ENCODE measurements around the gene OPALIN. TPM values are rescaled to one million over a fixed set of nuclear protein-coding genes. Genes with fewer than 3 reads are reported as not detected.

Gene OPALIN
- total RNA-seq, 1 donor from 2014 or later: not detected

DNA sequence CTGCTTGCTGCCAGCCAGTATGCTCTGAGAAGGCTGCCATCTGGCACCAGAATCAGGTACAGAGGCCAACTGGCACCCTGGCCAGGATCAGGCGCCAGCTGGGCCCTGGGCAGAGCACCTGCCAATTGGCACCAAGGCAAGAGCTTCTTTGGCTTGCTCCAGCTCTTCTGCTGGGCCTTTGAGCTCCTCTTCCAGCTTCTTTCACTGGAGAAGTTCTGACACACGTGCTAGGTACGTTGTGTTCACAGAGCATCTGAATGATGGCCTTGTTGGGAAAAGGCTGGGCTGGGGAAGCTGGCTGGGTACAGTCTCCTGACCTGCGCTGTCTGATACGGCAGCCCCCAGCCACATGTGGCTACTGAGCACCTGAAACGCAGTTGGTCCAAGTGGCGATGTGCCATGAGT lies 31.7 kb upstream of the OPALIN start:
- H3K27ac ChIP-seq (ENCODE audit: low read depth, low read length): no peak overlapping the region
- peaks cover 3 to 20% (median 16%) of the 10 kb centered on the region in 3 donors for H3K27me3 ChIP-seq (ENCODE audit: control insufficient read depth in 3 of 3, insufficient read depth in 3 of 3, low read length in 3 of 3)
- H3K4me1 ChIP-seq (ENCODE audit: control insufficient read depth in 3 of 3, insufficient read depth in 3 of 3, low read length in 3 of 3): peaks cover 18 to 22% (median 19%) of the 10 kb centered on the region in 3 donors

DNA sequence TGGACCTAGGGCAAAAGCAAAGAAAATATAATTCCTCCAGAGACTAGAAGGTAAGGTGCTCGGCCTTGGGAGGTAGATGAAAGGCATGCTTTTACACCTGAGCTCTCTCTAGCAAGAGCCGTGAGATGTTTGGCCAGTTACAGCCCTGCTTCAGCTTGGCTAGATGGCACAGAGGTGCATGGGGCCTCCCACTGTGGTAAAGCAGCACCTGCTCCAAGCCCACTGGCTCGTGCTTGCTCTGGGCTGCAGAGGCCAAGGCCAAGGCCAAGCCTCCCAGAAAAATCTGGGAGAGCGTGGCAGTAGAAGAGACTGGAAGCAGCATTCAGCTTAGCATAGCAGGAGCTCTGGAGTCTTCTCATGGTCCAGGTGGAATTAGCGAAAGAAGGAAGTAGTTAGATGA lies 31.0 kb upstream of the OPALIN start:
- no peak overlapping the region for H3K4me3 ChIP-seq (ENCODE audit: low read length in 3 of 3)
- H3K9ac ChIP-seq (ENCODE audit: low read depth in 1 of 3, low read length in 3 of 3): no peak overlapping the region
- H3K36me3 ChIP-seq (ENCODE audit: control insufficient read depth in 3 of 3, insufficient read depth in 3 of 3, low read length in 3 of 3): no peaks in the 10 kb centered on the region
- no peak overlapping the region for H3K27ac ChIP-seq (ENCODE audit: low read depth, low read length)
- peaks cover 3 to 22% (median 19%) of the 10 kb centered on the region in 3 donors for H3K27me3 ChIP-seq (ENCODE audit: control insufficient read depth in 3 of 3, insufficient read depth in 3 of 3, low read length in 3 of 3)
- no peaks in the 10 kb centered on the region for H3K9me3 ChIP-seq (ENCODE audit: control insufficient read depth in 3 of 3, low read length in 3 of 3)
- peaks cover 18 to 22% (median 19%) of the 10 kb centered on the region in 3 donors for H3K4me1 ChIP-seq (ENCODE audit: control insufficient read depth in 3 of 3, insufficient read depth in 3 of 3, low read length in 3 of 3)

More for the DNA sequence above, 31.7 kb upstream of the OPALIN start:
- Histone ChIP-seq H3K36me3 (ENCODE audit: control insufficient read depth in 3 of 3, insufficient read depth in 3 of 3, low read length in 3 of 3) (no peaks in the 10 kb centered on the region), H3K9ac (ENCODE audit: low read depth in 1 of 3, low read length in 3 of 3) (no peak overlapping the region), H3K4me3 (ENCODE audit: low read length in 3 of 3) (no peak overlapping the region), H3K9me3 (ENCODE audit: control insufficient read depth in 3 of 3, low read length in 3 of 3) (no peaks in the 10 kb centered on the region)

DNA sequence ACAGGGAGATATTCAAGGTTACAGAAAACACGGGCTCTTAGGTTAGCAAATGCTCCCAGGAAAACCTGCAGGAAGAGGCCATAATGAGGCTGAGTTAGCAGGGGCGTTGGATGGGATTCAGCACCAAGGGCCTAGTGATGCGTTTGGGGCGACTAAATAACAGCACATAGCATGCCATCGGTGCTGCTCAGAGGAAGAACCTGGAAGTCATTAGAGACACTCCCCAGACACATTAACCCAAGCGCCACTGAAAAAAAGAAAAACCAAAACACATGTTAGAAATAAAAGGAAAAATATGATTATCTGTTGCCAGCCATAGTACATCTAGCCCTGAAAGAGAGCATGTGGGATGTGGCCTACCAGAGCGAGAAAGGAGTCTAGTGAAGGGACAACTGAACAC lies 28.8 kb upstream of the OPALIN start:
- Histone ChIP-seq H3K9me3 (ENCODE audit: control insufficient read depth in 3 of 3, low read length in 3 of 3) (no peaks in the 10 kb centered on the region), H3K36me3 (ENCODE audit: control insufficient read depth in 3 of 3, insufficient read depth in 3 of 3, low read length in 3 of 3) (no peaks in the 10 kb centered on the region), H3K27ac (ENCODE audit: low read depth, low read length) (no peak overlapping the region), H3K27me3 (ENCODE audit: control insufficient read depth in 3 of 3, insufficient read depth in 3 of 3, low read length in 3 of 3) (peaks cover 7 to 20% (median 19%) of the 10 kb centered on the region in 3 donors), H3K9ac (ENCODE audit: low read depth in 1 of 3, low read length in 3 of 3) (no peak overlapping the region), H3K4me3 (ENCODE audit: low read length in 3 of 3) (no peak overlapping the region), H3K4me1 (ENCODE audit: control insufficient read depth in 3 of 3, insufficient read depth in 3 of 3, low read length in 3 of 3) (peaks cover 18 to 22% (median 19%) of the 10 kb centered on the region in 3 donors)

GRCh38 chr10:96387161-96387560 lies 28.4 kb upstream of the OPALIN start:
- peaks cover 18 to 22% (median 19%) of the 10 kb centered on the region in 3 donors for H3K4me1 ChIP-seq (ENCODE audit: control insufficient read depth in 3 of 3, insufficient read depth in 3 of 3, low read length in 3 of 3)

DNA sequence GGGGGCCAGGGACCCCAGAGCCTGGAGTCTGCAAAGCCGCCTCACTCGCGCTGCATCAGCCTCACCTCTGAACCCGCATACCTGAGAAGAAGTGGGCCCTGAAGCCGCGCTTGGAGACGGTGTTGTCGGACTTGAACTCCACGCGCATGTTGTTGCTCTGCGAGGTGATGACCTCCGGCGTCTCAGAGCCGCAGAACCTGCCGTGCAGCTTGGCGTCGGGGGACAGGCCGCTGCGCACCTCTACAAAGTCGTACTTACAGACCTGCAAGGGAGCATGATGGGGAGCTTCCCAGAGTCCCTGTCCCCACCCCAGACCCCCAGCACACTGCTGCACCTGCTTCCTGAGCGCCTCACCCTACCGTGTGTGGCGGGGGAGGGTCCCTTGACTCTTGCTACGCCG lies 25.7 kb upstream of the OPALIN start:
- Histone ChIP-seq H3K36me3 (ENCODE audit: control insufficient read depth in 3 of 3, insufficient read depth in 3 of 3, low read length in 3 of 3) (no peaks in the 10 kb centered on the region), H3K4me1 (ENCODE audit: control insufficient read depth in 3 of 3, insufficient read depth in 3 of 3, low read length in 3 of 3) (peaks cover 1 to 4% (median 4%) of the 10 kb centered on the region in 3 donors), H3K27ac (ENCODE audit: low read depth, low read length) (no peak overlapping the region), H3K4me3 (ENCODE audit: low read length in 3 of 3) (no peak overlapping the region), H3K27me3 (ENCODE audit: control insufficient read depth in 3 of 3, insufficient read depth in 3 of 3, low read length in 3 of 3) (peaks cover 7 to 20% (median 19%) of the 10 kb centered on the region in 3 donors), H3K9me3 (ENCODE audit: control insufficient read depth in 3 of 3, low read length in 3 of 3) (no peaks in the 10 kb centered on the region), H3K9ac (ENCODE audit: low read depth in 1 of 3, low read length in 3 of 3) (no peak overlapping the region)

More at GRCh38 chr10:96387161-96387560, 28.4 kb upstream of the OPALIN start:
- H3K4me3 ChIP-seq (ENCODE audit: low read length in 3 of 3): no peak overlapping the region
- H3K36me3 ChIP-seq (ENCODE audit: control insufficient read depth in 3 of 3, insufficient read depth in 3 of 3, low read length in 3 of 3): no peaks in the 10 kb centered on the region
- H3K9ac ChIP-seq (ENCODE audit: low read depth in 1 of 3, low read length in 3 of 3): no peak overlapping the region
- no peaks in the 10 kb centered on the region for H3K9me3 ChIP-seq (ENCODE audit: control insufficient read depth in 3 of 3, low read length in 3 of 3)
- H3K27me3 ChIP-seq (ENCODE audit: control insufficient read depth in 3 of 3, insufficient read depth in 3 of 3, low read length in 3 of 3): peaks cover 7 to 20% (median 19%) of the 10 kb centered on the region in 3 donors
- no peak overlapping the region for H3K27ac ChIP-seq (ENCODE audit: low read depth, low read length)

GRCh38 chr10:96380821-96381220 lies 22.0 kb upstream of the OPALIN start:
- no peak overlapping the region for H3K4me3 ChIP-seq (ENCODE audit: low read length in 3 of 3)
- no peaks in the 10 kb centered on the region for H3K9me3 ChIP-seq (ENCODE audit: control insufficient read depth in 3 of 3, low read length in 3 of 3)
- H3K36me3 ChIP-seq (ENCODE audit: control insufficient read depth in 3 of 3, insufficient read depth in 3 of 3, low read length in 3 of 3): no peaks in the 10 kb centered on the region
- peaks cover 4 to 22% (median 19%) of the 10 kb centered on the region in 3 donors for H3K27me3 ChIP-seq (ENCODE audit: control insufficient read depth in 3 of 3, insufficient read depth in 3 of 3, low read length in 3 of 3)
- no peak overlapping the region for H3K9ac ChIP-seq (ENCODE audit: low read depth in 1 of 3, low read length in 3 of 3)
- no peak overlapping the region for H3K27ac ChIP-seq (ENCODE audit: low read depth, low read length)
- H3K4me1 ChIP-seq (ENCODE audit: control insufficient read depth in 3 of 3, insufficient read depth in 3 of 3, low read length in 3 of 3): peaks cover 0 to 3% (median 2%) of the 10 kb centered on the region in 3 donors

- Histone ChIP-seq H3K27me3 (ENCODE audit: control insufficient read depth in 3 of 3, insufficient read depth in 3 of 3, low read length in 3 of 3) (peaks cover 4 to 13% (median 9%) of the 10 kb centered on the region in 3 donors), H3K27ac (ENCODE audit: low read depth, low read length) (no peak overlapping the region), H3K36me3 (ENCODE audit: control insufficient read depth in 3 of 3, insufficient read depth in 3 of 3, low read length in 3 of 3) (no peaks in the 10 kb centered on the region), H3K4me1 (ENCODE audit: control insufficient read depth in 3 of 3, insufficient read depth in 3 of 3, low read length in 3 of 3) (peaks cover 6 to 10% (median 8%) of the 10 kb centered on the region in 3 donors), H3K9ac (ENCODE audit: low read depth in 1 of 3, low read length in 3 of 3) (no peak overlapping the region), H3K9me3 (ENCODE audit: control insufficient read depth in 3 of 3, low read length in 3 of 3) (no peaks in the 10 kb centered on the region), H3K4me3 (ENCODE audit: low read length in 3 of 3) (no peak overlapping the region)
Observed at GRCh38 chr10:96379758-96380157, 21.0 kb upstream of the OPALIN start.

DNA sequence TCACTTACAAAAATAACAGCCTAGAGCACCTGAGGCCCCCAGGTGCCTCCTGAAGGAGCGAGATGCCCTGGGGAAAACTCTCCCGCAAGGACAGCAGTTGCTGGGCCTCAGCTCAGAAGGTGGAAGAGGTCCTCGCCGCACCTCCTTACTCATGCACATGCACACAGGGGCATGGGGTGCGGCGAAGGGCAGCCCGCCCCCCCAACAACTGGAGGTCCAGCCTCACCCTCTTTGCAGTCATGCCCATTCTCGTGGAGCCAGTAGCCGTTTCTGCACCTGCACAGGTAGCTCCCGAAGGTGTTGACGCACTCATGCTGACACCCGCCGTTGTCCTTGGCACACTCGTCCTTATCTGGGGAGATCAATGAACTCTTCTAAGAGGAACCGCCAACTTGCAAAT lies 19.9 kb upstream of the OPALIN start:
- Histone ChIP-seq H3K9me3 (ENCODE audit: control insufficient read depth in 3 of 3, low read length in 3 of 3) (no peaks in the 10 kb centered on the region), H3K4me3 (ENCODE audit: low read length in 3 of 3) (no peak overlapping the region), H3K27ac (ENCODE audit: low read depth, low read length) (no peak overlapping the region), H3K4me1 (ENCODE audit: control insufficient read depth in 3 of 3, insufficient read depth in 3 of 3, low read length in 3 of 3) (peaks cover 8 to 11% (median 9%) of the 10 kb centered on the region in 3 donors), H3K9ac (ENCODE audit: low read depth in 1 of 3, low read length in 3 of 3) (no peak overlapping the region), H3K36me3 (ENCODE audit: control insufficient read depth in 3 of 3, insufficient read depth in 3 of 3, low read length in 3 of 3) (no peaks in the 10 kb centered on the region), H3K27me3 (ENCODE audit: control insufficient read depth in 3 of 3, insufficient read depth in 3 of 3, low read length in 3 of 3) (peaks cover 0 to 13% (median 7%) of the 10 kb centered on the region in 3 donors)

DNA sequence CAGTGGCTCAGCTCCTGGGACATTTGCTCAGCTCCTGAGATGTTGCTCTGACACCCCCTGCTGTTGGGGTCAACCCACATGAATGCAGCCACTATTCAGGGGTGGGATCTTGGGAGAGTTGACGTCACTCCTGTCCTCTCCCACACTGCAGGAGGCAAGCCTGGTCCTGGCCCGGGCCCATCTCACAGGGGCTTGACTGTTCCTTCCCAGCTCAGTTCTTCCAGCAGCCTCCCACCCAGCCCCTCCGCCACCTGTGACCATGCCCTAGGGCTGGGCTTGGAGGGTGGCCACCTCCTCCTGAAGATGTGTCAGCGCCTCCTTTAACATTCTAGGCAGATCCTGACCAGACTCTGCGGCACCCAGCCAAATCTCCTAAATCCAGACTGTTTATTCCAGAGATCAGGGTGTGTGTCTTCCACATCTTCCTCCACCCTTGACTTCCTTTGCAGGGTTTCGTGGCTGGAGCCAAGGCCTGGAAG lies 19.1 kb upstream of the OPALIN start:
- Histone ChIP-seq H3K4me1 (ENCODE audit: control insufficient read depth in 3 of 3, insufficient read depth in 3 of 3, low read length in 3 of 3) (peaks cover 8 to 11% (median 9%) of the 10 kb centered on the region in 3 donors), H3K27me3 (ENCODE audit: control insufficient read depth in 3 of 3, insufficient read depth in 3 of 3, low read length in 3 of 3) (peaks cover 0 to 18% (median 9%) of the 10 kb centered on the region in 3 donors), H3K36me3 (ENCODE audit: control insufficient read depth in 3 of 3, insufficient read depth in 3 of 3, low read length in 3 of 3) (no peaks in the 10 kb centered on the region), H3K9ac (ENCODE audit: low read depth in 1 of 3, low read length in 3 of 3) (no peak overlapping the region), H3K4me3 (ENCODE audit: low read length in 3 of 3) (no peak overlapping the region), H3K9me3 (ENCODE audit: control insufficient read depth in 3 of 3, low read length in 3 of 3) (no peaks in the 10 kb centered on the region), H3K27ac (ENCODE audit: low read depth, low read length) (no peak overlapping the region)

- Histone ChIP-seq H3K9ac (ENCODE audit: low read depth in 1 of 3, low read length in 3 of 3) (no peak overlapping the region), H3K27ac (ENCODE audit: low read depth, low read length) (no peak overlapping the region), H3K27me3 (ENCODE audit: control insufficient read depth in 3 of 3, insufficient read depth in 3 of 3, low read length in 3 of 3) (peaks cover 0 to 18% (median 9%) of the 10 kb centered on the region in 3 donors), H3K4me3 (ENCODE audit: low read length in 3 of 3) (no peak overlapping the region), H3K9me3 (ENCODE audit: control insufficient read depth in 3 of 3, low read length in 3 of 3) (no peaks in the 10 kb centered on the region), H3K4me1 (ENCODE audit: control insufficient read depth in 3 of 3, insufficient read depth in 3 of 3, low read length in 3 of 3) (peaks cover 8 to 11% (median 9%) of the 10 kb centered on the region in 3 donors), H3K36me3 (ENCODE audit: control insufficient read depth in 3 of 3, insufficient read depth in 3 of 3, low read length in 3 of 3) (no peaks in the 10 kb centered on the region)
Observed at GRCh38 chr10:96376483-96376882, 17.7 kb upstream of the OPALIN start.
